Epidermal melanocyte (primary cell): ENCODE results near the gene COL25A1.
A peak's percentile ranks its signal among the peaks of the same experiment; 100 is the strongest.
"Not testable (repeated sequence)": the region's sequence is repeated elsewhere in the genome, so short reads cannot be mapped to it uniquely, and the experiment has no call there.

Source experiments
- DNase-seq: peaks from one replicate; pipeline ENCODE4 v3.0.0; 2011; ENCODE audit warnings: low spot score; ENCODE audit not compliant: insufficient read length

The COL25A1 gene

DNA sequence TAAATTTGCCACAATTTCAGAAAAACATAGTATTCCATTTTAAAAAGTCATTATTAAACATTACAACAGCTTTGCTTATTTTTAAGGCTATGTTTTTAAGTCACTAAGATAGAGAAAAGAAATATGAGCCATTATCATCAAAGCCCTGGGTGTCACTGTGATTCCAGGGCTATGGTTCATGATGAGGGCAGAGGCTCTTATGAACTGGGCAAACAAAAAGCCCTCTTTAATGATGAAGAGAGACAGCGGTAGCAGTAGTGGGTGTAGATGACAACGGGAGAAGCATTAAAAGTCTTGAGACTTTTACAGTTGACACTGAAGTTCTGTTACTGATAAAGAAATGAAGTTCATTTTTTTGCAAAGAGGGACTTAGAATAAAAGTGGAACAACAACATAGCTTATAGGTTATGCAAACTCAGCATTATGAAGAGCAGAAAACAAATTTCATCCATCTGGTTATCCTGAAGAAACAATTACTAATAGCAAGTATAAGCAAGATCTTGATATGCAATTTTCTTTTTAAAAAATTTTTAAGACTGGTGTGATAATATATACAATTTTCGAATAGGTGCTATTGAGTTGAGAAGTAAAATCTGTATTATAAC is 336.9 kb downstream of the COL25A1 start:
- DNase-seq = no peak

GRCh38 chr4:108965016-108965415 is 337.4 kb downstream of the COL25A1 start:
- DNase-seq = no peak

GRCh38 chr4:108963910-108964309 is 338.5 kb downstream of the COL25A1 start:
- no peak for DNase-seq

GRCh38 chr4:108959491-108959890 is 343.0 kb downstream of the COL25A1 start:
- no peak for DNase-seq

DNA sequence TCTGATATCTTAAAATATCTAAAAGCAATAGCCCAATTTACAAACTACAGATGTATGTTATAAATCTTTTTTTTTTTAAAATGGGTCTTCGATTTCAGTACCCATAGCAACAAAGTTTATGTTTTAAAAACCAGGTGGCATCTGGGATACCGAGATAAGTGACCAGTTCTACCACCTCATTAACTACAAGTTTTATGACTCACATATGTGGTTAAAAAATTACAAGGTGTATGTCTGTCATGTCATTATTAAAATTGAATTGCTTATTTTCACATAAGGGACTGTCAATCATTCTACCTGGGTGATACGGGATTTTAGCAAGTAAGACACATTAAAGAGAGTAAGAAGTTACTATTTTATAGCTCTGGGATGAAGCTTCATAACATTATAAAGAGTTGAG is 347.6 kb downstream of the COL25A1 start:
- no peak for DNase-seq

DNA sequence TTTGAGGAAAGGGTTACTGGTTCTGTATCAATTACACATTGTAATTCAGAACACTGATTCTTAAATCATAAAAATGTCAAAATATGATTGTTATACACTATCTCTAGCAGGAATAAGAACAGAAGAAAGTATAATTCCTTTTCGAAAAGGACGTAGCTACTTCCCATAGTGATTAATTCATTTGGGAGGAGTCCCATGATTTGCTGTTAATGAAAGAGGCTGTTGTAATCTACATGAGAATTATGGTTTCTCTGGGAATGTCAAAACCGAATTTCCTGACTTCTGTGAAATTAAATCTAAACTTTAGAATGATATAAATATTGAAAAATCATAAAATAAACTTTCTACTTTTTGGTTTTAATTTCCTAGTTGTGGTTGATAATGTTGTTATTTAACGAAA is 348.5 kb downstream of the COL25A1 start:
- DNase-seq = peak; percentile 23

DNA sequence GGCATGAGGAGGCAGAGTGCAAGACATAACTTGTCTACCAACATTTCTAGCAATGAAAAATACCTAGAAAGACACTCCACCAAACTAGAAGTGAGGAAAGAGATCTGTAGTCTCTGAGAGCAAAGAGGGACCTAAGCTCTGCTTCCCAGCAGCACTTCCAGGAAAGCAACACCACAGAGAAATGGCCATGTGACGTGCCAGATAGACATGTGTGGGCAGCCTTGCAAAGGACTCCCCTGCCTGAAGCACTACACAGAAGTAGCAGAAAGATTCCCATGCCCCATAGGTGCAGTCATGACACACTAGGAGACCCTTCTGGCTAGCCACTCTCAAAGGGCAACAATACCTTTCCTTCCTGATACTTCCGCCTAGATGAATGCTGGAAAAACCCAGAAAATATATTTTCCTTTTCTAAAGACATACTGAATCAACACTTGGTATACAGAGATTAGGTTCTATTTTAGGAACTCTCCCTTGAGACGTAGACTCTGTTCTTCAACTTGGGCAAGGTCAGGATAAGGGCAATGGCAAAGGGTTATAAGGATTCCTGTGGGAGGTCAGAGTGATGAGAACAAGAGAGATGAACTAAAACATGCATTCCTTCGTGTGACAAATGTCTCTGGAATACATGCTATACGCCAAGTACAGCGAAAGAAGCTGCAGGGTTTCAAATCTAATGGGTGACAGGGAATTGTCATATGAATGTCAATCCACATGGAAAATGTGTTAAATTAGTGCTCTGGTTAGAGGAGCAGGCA is 352.1 kb downstream of the COL25A1 start:
- DNase-seq = no peak

GRCh38 chr4:108947526-108947925 is 354.9 kb downstream of the COL25A1 start:
- DNase-seq = no peak

DNA sequence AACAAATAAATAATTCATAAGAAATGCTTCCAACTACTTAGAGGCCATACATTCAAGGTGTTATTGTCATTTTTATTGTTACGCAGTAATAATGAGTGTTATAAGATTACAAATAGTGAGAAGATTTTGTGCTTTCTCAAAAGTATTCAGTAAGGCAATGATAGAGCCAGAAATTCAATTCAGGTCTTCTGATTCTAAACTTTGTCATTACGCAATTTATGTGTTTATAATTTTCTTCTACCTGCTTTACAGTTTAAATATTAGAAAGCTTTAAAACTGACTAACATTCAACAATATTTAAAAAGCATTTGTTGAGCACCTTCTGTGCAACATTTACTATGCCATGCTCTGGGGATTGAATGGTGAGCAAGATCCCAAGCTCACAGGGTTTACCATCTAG is 356.2 kb downstream of the COL25A1 start:
- DNase-seq = no peak

DNA sequence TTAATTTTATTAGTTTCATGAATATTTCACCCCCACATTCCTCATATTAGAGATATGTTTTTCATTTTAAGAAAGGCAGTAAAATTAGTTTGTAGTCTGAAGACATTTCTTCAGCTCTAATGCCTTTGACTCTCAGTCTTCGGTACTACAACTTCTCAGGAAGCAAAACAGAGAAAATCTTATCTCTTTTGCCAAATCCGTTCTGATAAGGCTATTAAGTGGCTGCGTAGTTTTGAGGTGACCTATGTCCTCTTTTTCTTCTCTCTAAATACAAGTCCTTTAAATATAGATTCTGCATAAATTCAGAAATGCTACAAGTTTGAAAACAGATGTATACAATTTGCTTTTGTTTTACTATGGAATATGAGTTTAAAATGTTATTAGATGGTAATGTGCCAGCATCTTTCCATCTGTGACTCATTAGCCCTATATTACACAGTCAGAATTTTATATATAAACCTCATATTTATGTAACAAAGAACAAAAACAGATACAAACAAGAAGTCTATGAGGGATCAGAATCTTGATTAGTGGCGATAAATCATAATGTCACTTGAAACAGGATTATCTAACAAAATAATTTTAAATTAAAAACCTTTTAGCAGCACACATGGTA is 358.4 kb downstream of the COL25A1 start:
- DNase-seq = no peak

GRCh38 chr4:108943371-108943770 is 359.1 kb downstream of the COL25A1 start:
- no peak for DNase-seq

- no peak for DNase-seq
These were observed 360.5 kb downstream of the COL25A1 start for GRCh38 chr4:108941904-108942430.

GRCh38 chr4:108940634-108941033 is 361.8 kb downstream of the COL25A1 start:
- no peak for DNase-seq

GRCh38 chr4:108940149-108940548 is 362.3 kb downstream of the COL25A1 start:
- no peak for DNase-seq

GRCh38 chr4:108937066-108937465 is 365.4 kb downstream of the COL25A1 start:
- DNase-seq = no peak

GRCh38 chr4:108933925-108934324 is 368.5 kb downstream of the COL25A1 start:
- DNase-seq = not testable (repeated sequence)

DNA sequence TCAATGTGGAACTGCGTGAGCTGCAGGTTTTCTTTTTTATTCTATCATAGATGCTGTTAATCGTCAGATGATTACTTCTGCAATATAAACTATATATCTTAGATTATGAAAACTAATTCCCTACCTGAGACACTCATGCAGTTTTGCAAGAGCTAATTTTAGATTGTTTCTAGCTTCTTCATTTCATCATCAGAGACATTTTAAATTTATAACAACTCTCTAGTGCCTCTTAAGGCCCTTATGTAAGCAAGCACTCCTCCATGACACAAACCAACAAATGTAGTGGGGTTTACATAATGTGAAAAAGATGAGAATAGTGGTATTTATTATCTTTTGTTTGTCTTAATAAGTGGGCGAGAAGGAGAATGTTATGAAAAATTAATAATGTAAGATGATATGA is 369.4 kb downstream of the COL25A1 start:
- DNase-seq = no peak

- DNase-seq = no peak
These were observed 370.5 kb downstream of the COL25A1 start for GRCh38 chr4:108931926-108932325.

DNA sequence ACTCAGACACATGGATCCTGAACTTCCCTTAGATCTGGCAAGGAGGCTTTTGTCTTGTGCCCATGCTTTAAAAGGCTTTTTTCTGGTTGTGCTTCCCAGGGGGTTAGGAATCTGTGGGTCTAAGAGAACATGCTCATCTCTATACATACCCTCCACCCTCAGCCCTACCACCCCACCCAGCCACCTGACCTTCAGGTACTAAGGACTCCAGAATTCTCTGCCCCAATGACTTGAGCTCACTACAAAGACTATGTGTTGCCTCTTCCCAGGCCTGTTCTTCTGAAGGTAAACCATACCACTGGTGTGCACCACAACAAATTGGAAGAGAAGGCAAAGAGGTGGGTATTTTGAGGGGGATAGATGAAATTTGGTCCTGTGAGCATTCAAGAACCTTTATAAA is 372.3 kb downstream of the COL25A1 start:
- DNase-seq = no peak

- no peak for DNase-seq
These were observed 375.7 kb downstream of the COL25A1 start for GRCh38 chr4:108926781-108927180.

- DNase-seq = no peak
These were observed 376.4 kb downstream of the COL25A1 start for GRCh38 chr4:108926061-108926460.

GRCh38 chr4:108922191-108922590 is 380.3 kb downstream of the COL25A1 start:
- DNase-seq = no peak
